KMS-11 (cell line): ENCODE results near the gene EEF2.
A peak's percentile ranks its signal among the peaks of the same experiment; 100 is the strongest.

ENCODE experiments used
- H2AFZ ChIP-seq: fragments of 200-600 bp; sonication (generic); 2 replicates; pipeline ENCODE4 v1.6.1; 2016; ENCODE audit warnings: antibody characterized with exemption, mixed run types, low read depth
- H3K27ac ChIP-seq: fragments of 200-600 bp; sonication (generic); 2 replicates; pipeline ENCODE4 v1.6.1; 2016; ENCODE audit warnings: mild to moderate bottlenecking, mixed run types
- H3K27me3 ChIP-seq: fragments of 200-600 bp; sonication (generic); 2 replicates; pipeline ENCODE4 v1.6.1; 2017; ENCODE audit warnings: mild to moderate bottlenecking, low read depth, mixed run types, moderate library complexity; ENCODE audit not compliant: insufficient read depth
- H3K36me3 ChIP-seq: fragments of 200-600 bp; sonication (generic); 2 replicates; pipeline ENCODE4 v1.6.1; 2017; ENCODE audit warnings: mild to moderate bottlenecking, mixed run types; ENCODE audit not compliant: insufficient read depth
- H3K4me1 ChIP-seq: fragments of 200-600 bp; sonication (generic); 2 replicates; pipeline ENCODE4 v1.6.1; 2016; ENCODE audit warnings: mild to moderate bottlenecking, low read depth, mixed run types; ENCODE audit not compliant: poor library complexity, severe bottlenecking
- H3K4me2 ChIP-seq: fragments of 200-600 bp; sonication (generic); 2 replicates; pipeline ENCODE4 v1.7.0; 2016; ENCODE audit warnings: mild to moderate bottlenecking, mixed run types
- H3K4me3 ChIP-seq: fragments of 200-600 bp; sonication (generic); IDR thresholded peaks from 2 replicates; pipeline ENCODE4 v1.6.1; 2017; ENCODE audit warnings: low read depth, low read length, mixed read lengths; ENCODE audit not compliant: insufficient read depth
- H3K79me2 ChIP-seq: fragments of 200-600 bp; sonication (generic); 2 replicates; pipeline ENCODE4 v1.6.1; 2016; ENCODE audit warnings: low read depth, mixed run types; ENCODE audit not compliant: insufficient read depth
- H3K9ac ChIP-seq: fragments of 200-600 bp; sonication (generic); 2 replicates; pipeline ENCODE4 v1.6.1; 2016; ENCODE audit warnings: mild to moderate bottlenecking, mixed run types
- H4K20me1 ChIP-seq: fragments of 200-600 bp; sonication (generic); 2 replicates; pipeline ENCODE4 v1.6.1; 2016; ENCODE audit warnings: mild to moderate bottlenecking, mixed run types; ENCODE audit not compliant: insufficient read depth
- TF ChIP-seq, protein P1 (sequence below): fragments of 200-600 bp; sonication (generic); conservative IDR thresholded peaks from 2 replicates; pipeline ENCODE4 v1.6.1; 2017; ENCODE audit warnings: low read depth, mild to moderate bottlenecking, antibody characterized with exemption, low read length, moderate library complexity, mixed read lengths

EEF2 gene

DNA sequence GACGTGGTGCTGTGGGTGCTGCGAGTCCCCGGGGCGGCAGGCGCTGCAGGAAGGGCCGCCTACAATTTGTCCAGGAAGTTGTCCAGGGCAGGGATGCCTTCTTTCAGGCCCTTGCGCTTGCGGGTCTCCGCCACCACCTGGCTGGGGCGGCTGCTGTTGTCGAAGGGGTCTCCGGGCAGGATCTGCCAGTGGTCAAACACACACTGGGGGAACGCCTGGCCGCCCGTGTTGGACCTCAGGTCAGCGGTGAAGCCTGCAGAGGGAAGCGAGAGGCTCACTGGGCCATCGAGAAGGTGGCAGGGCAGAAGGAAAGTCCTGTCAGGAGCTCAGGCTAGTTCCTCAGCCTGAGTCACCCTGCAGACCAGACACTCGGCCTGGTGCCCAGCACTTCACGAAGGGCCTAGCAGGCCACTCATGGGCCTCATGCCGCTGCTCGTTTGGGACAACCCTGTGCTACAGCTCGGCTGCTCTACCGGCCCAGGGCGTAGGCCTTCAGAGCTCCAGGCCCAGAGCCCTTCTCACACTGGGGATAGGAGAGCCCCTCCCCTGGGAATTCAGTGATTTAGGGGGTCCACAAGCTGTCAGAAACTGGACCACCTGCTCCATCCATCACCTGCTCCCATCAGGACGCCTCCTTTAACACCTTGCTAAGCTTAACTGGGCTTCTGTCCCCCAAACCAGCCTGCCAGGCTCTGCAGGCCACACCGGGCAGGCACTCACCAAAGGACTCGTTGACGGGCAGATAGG, 8.6 kb downstream of the EEF2 start:
- H3K36me3 ChIP-seq = peaks cover 37% of the 10 kb centered on the region; the same call in 1 of the 2 replicates
- H3K4me1 ChIP-seq = peaks cover 3% of the 10 kb centered on the region
- H3K4me3 ChIP-seq = no peak overlapping the region
- no peak overlapping the region for H3K27ac ChIP-seq
- H3K9ac ChIP-seq = no peak overlapping the region
- peaks cover 39% of the 10 kb centered on the region for H3K79me2 ChIP-seq
- H3K27me3 ChIP-seq = no peaks in the 10 kb centered on the region
- TF ChIP-seq, protein P1, sequence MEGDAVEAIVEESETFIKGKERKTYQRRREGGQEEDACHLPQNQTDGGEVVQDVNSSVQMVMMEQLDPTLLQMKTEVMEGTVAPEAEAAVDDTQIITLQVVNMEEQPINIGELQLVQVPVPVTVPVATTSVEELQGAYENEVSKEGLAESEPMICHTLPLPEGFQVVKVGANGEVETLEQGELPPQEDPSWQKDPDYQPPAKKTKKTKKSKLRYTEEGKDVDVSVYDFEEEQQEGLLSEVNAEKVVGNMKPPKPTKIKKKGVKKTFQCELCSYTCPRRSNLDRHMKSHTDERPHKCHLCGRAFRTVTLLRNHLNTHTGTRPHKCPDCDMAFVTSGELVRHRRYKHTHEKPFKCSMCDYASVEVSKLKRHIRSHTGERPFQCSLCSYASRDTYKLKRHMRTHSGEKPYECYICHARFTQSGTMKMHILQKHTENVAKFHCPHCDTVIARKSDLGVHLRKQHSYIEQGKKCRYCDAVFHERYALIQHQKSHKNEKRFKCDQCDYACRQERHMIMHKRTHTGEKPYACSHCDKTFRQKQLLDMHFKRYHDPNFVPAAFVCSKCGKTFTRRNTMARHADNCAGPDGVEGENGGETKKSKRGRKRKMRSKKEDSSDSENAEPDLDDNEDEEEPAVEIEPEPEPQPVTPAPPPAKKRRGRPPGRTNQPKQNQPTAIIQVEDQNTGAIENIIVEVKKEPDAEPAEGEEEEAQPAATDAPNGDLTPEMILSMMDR = no peak
- H2AFZ ChIP-seq = no peak overlapping the region
- peaks cover 18% of the 10 kb centered on the region for H4K20me1 ChIP-seq
- no peak overlapping the region for H3K4me2 ChIP-seq

DNA sequence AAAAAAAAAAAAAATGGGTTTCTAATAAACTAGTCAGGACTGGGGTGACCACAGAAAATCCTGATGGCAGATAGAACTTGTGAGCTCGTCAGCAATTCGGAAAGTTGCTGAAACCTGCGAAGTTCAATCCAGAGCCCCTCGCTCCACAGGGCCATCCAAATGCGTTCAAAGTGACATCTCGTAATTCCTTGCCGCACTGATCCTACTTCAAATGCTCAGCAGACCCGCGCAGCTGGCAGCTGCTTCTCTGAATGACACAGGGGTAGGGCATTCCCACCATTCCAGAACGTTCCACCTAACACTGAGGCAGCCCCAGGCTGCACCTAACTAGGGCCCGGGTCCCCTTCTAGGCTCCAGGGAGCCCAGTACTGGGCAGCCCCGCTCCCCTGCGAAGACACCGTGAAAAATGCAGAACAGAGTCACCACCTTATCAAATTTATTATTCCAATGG, 9.6 kb downstream of the EEF2 start:
- Histone ChIP-seq H3K4me3 (no peak overlapping the region), H3K79me2 (peaks cover 29% of the 10 kb centered on the region), H2AFZ (no peak overlapping the region), H3K4me2 (no peak overlapping the region), H3K4me1 (peaks cover 8% of the 10 kb centered on the region), H3K27ac (no peak overlapping the region), H3K36me3 (peaks cover 27% of the 10 kb centered on the region; the same call in 1 of the 2 replicates), H4K20me1 (peaks cover 13% of the 10 kb centered on the region), H3K9ac (no peak overlapping the region), H3K27me3 (no peaks in the 10 kb centered on the region)
- TF ChIP-seq, protein P1 = no peak

DNA sequence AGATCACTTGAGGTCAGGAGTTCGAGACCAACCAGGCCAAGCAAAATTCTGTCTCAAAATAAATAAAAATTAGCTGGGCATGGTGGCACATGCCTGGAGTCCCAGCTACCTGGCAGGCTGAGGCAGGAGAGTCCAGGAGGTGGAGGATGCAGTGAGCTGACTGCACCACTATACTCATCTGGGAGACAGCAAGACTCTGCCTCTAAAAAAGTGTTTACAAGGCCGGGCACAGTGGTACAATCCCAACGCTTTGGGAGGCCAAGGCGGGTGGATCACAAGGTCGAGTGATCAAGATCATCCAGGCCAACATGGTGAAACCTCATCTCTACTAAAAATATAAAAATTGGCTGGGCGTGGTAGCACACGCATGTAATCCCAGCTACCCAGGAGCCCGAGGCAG, 10.1 kb downstream of the EEF2 start:
- Histone ChIP-seq H3K36me3 (peaks cover 22% of the 10 kb centered on the region; the same call in 1 of the 2 replicates), H3K9ac (no peak overlapping the region), H3K4me3 (no peak overlapping the region), H3K79me2 (peaks cover 25% of the 10 kb centered on the region; the same call in 1 of the 2 replicates), H3K27ac (no peak overlapping the region), H4K20me1 (0 out of 2 replicates have a peak, but pooled peaks cover 8% of the 10 kb centered on the region), H3K4me2 (no peak overlapping the region), H3K4me1 (peaks cover 9% of the 10 kb centered on the region), H2AFZ (no peak overlapping the region), H3K27me3 (no peaks in the 10 kb centered on the region)
- TF ChIP-seq, protein P1 = no peak

DNA sequence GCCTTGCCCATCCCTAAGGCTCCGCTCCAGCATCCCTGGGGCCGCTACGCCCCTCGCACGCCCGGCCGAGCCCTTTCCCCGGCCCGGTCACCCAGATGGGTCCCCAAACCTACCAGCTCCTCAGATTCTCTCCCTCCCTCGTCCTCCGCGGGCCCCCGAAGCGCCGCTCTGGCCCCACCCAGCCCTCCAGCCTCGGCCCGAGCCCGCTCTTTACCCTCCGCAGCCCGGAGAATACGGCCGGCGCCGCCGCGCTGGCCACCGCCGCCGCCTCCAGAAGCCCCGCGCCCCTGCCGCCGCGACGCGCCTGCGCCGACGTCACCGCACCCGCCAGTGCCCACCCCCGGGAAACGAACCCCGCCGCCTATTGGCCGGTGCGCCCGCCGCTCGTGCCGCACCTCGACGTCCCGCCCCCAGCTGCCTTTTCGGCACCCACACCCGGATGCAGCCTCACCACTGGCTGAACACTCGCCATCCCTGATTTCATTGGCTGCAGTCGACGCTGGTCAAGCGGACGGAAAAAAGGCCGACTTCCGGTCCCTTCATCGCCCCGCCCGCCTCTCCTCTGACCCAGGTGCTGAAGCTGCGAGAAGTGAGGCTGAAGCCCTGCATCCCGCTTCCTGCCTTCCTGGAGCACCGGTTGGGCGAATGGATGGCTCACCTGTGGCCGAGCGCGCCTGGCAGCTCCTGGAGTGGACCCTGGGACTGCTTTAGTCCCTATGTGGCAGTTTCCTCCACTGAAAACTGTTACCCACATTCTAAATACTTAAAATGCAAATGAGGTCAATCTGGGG, 14.3 kb downstream of the EEF2 start, which contains the start of gene DAPK3:
TSS of gene DAPK3 (minus strand) at position 292 of the 791 bp plus-strand sequence. CDS start 1,364 bp downstream, outside the sequence.
- peak within 1 kb of the TSS; percentile 42; the same call in 1 of the 2 replicates for H2AFZ ChIP-seq
- peaks cover 4% of the 10 kb centered on the region; the same call in 1 of the 2 replicates for H3K79me2 ChIP-seq
- H3K27ac ChIP-seq = no peak within 1 kb of the TSS
- no peaks in the 10 kb centered on the region for H3K27me3 ChIP-seq
- TF ChIP-seq, protein P1 = peak; percentile 16; the same call in 1 of the 2 replicates
- peak within 1 kb of the TSS; percentile 65 for H3K9ac ChIP-seq
- H3K36me3 ChIP-seq = no peaks in the 10 kb centered on the region; the same call in 1 of the 2 replicates
- H3K4me3 ChIP-seq = no peak within 1 kb of the TSS
- peaks cover 27% of the 10 kb centered on the region for H3K4me1 ChIP-seq
- peak within 1 kb of the TSS; percentile 85 for H3K4me2 ChIP-seq
- H4K20me1 ChIP-seq = no peaks in the 10 kb centered on the region
